A673 (cell line): ENCODE results near the gene C12orf56. TPM values are rescaled to one million over a fixed set of nuclear protein-coding genes. Genes with fewer than 3 reads are reported as not detected.

Source experiments
- BruUV-seq: library from RNA; stranded (reverse); fragments of 400-500 nt; replicated peaks from 2 replicates; lab custom pipeline; 2021; lab: Mats Ljungman, UMichigan
- CTCF ChIA-PET: fragments of 300-600 bp; sonication (Branson Sonifier 250); formaldehyde crosslinking; loops from one replicate; lab custom pipeline; 2022; ENCODE audit warnings: antibody characterized with exemption; lab: Charles Lee
- POLR2A ChIA-PET: fragments of 300-600 bp; sonication (Branson Sonifier 250); formaldehyde crosslinking; loops from one replicate; lab custom pipeline; 2022; ENCODE audit warnings: antibody characterized with exemption; ENCODE audit not compliant: low non-redundant PET; lab: Charles Lee
- DNase-seq: peaks from one replicate; pipeline ENCODE4 v3.0.0-alpha.2; 2015; ENCODE audit warnings: low spot score
- H3K27ac ChIP-seq: fragments of 200-600 bp; sonication (generic); 2 replicates; pipeline ENCODE4 v1.5.1; 2016; ENCODE audit warnings: mixed run types, low read depth, mild to moderate bottlenecking, mixed read lengths, antibody characterized with exemption, low read length; ENCODE audit not compliant: poor library complexity, severe bottlenecking
- H3K27me3 ChIP-seq: fragments of 200-600 bp; sonication (generic); replicated peaks from 2 replicates; pipeline ENCODE4 v1.6.1; 2017; ENCODE audit warnings: mixed run types, low read depth, mild to moderate bottlenecking, mixed read lengths, antibody characterized with exemption, low read length; ENCODE audit not compliant: insufficient read depth, poor library complexity
- H3K36me3 ChIP-seq: fragments of 200-600 bp; sonication (generic); 2 replicates; pipeline ENCODE4 v1.6.1; 2016; ENCODE audit warnings: mixed run types, mild to moderate bottlenecking, mixed read lengths, antibody characterized with exemption, low read length; ENCODE audit not compliant: insufficient read depth, poor library complexity, severe bottlenecking
- H3K4me1 ChIP-seq: fragments of 200-600 bp; sonication (generic); 2 replicates; pipeline ENCODE4 v1.6.1; 2017; ENCODE audit warnings: mixed run types, mild to moderate bottlenecking, mixed read lengths, antibody characterized with exemption, low read length; ENCODE audit not compliant: insufficient read depth, poor library complexity, severe bottlenecking
- H3K4me3 ChIP-seq: fragments of 200-600 bp; sonication (generic); 2 replicates; pipeline ENCODE4 v1.5.1; 2016; ENCODE audit warnings: low read depth, mixed run types, mild to moderate bottlenecking, mixed read lengths, low read length; ENCODE audit not compliant: poor library complexity, severe bottlenecking
- H3K9me3 ChIP-seq: fragments of 200-600 bp; sonication (generic); 2 replicates; pipeline ENCODE4 v1.6.1; 2016; ENCODE audit warnings: mixed run types, low read depth, mild to moderate bottlenecking, mixed read lengths, antibody characterized with exemption, low read length; ENCODE audit not compliant: poor library complexity, severe bottlenecking
- EZH2 ChIP-seq: fragments of 200-600 bp; sonication (generic); IDR thresholded peaks from 2 replicates; pipeline ENCODE4 v1.6.1; 2017; ENCODE audit warnings: borderline replicate concordance, low read depth, mild to moderate bottlenecking, mixed read lengths, antibody characterized with exemption, low read length; ENCODE audit not compliant: poor library complexity, severe bottlenecking
- intact Hi-C: fragments of 100-400 bp; cut with micrococcal nuclease; formaldehyde crosslinking; loops from one replicate; pipeline ENCODE4 v1.10.0; 2022; ENCODE audit not compliant: unreplicated experiment
- total RNA-seq: library from RNA; stranded (reverse); gene quantifications from 2 replicates; pipeline ENCODE4 v1.2.3, GENCODE V29; 2021
- TF ChIP-seq, protein P1 (sequence below): fragments of 300-800, 200-600 bp; sonication (generic); conservative IDR thresholded peaks from 2 replicates; pipeline ENCODE4 v1.5.1; 2017; ENCODE audit warnings: low read depth, mild to moderate bottlenecking, antibody characterized with exemption, low read length, moderate library complexity, mixed read lengths

C12orf56 gene
- total RNA-seq, 1 experiment from 2014 or later = not detected

- peak overlapping the region; percentile 80 for H3K27ac ChIP-seq
- peak; percentile 93 for DNase-seq
- BruUV-seq = no TSS peak
- TF ChIP-seq EZH2 = no peak
- TF ChIP-seq, protein P1, sequence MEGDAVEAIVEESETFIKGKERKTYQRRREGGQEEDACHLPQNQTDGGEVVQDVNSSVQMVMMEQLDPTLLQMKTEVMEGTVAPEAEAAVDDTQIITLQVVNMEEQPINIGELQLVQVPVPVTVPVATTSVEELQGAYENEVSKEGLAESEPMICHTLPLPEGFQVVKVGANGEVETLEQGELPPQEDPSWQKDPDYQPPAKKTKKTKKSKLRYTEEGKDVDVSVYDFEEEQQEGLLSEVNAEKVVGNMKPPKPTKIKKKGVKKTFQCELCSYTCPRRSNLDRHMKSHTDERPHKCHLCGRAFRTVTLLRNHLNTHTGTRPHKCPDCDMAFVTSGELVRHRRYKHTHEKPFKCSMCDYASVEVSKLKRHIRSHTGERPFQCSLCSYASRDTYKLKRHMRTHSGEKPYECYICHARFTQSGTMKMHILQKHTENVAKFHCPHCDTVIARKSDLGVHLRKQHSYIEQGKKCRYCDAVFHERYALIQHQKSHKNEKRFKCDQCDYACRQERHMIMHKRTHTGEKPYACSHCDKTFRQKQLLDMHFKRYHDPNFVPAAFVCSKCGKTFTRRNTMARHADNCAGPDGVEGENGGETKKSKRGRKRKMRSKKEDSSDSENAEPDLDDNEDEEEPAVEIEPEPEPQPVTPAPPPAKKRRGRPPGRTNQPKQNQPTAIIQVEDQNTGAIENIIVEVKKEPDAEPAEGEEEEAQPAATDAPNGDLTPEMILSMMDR = no peak
- CTCF ChIA-PET = interaction anchor here (1.1 kb wide), 1 partner anchor 382 kb away, joined by 5 read pairs; no protein-coding TSS in a partner anchor
- no peaks in the 10 kb centered on the region for H3K27me3 ChIP-seq
- POLR2A ChIA-PET = no interaction called here
- no peaks in the 10 kb centered on the region for H3K36me3 ChIP-seq
- H3K4me1 ChIP-seq = peaks cover 23% of the 10 kb centered on the region
- peak overlapping the region; percentile 71 for H3K4me3 ChIP-seq
- intact Hi-C loops = no loop called here
- H3K9me3 ChIP-seq = no peaks in the 10 kb centered on the region
Measured at GRCh38 chr12:64221651-64222008, 168.9 kb downstream of the C12orf56 start.

DNA sequence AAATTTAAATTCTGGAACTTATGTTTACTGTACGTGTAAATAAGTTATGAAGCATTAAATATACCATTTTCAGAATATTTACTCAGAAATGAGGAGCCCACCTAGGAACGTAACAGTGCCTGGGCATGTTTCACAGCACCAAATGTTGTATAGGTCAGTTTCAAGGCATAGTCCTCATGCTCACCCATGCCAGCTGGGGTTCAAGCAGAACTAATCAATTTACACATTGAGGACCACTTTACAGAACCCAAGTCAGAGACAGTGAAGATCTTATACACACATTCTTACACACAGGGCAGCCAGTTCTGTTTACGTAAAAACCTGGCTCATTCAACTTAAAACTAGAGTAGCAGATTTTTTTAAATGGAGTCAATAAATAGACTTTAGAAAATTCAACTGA lies 170.5 kb downstream of the C12orf56 start:
- BruUV-seq = no TSS peak
- Histone ChIP-seq H3K9me3 (no peaks in the 10 kb centered on the region), H3K4me3 (no peak overlapping the region), H3K27ac (no peak overlapping the region), H3K27me3 (no peaks in the 10 kb centered on the region), H3K36me3 (no peaks in the 10 kb centered on the region), H3K4me1 (peaks cover 23% of the 10 kb centered on the region)
- CTCF ChIA-PET = no interaction called here
- no peak for DNase-seq
- intact Hi-C loops = no loop called here
- TF ChIP-seq, protein P1 = no peak
- TF ChIP-seq EZH2 = no peak
- POLR2A ChIA-PET = no interaction called here

GRCh38 chr12:64219145-64219544 lies 171.4 kb downstream of the C12orf56 start:
- Histone ChIP-seq H3K4me1 (peaks cover 23% of the 10 kb centered on the region), H3K36me3 (no peaks in the 10 kb centered on the region), H3K9me3 (no peaks in the 10 kb centered on the region), H3K4me3 (no peak overlapping the region), H3K27ac (no peak overlapping the region), H3K27me3 (no peaks in the 10 kb centered on the region)
- ChIA-PET POLR2A (interaction anchor here (0.7 kb wide), 1 partner anchor 1345 kb away, joined by 3 read pairs; no protein-coding TSS in a partner anchor), CTCF (no interaction called here)
- intact Hi-C loops = no loop called here
- no peak for TF ChIP-seq EZH2
- TF ChIP-seq, protein P1 = no peak
- BruUV-seq = no TSS peak
- DNase-seq = no peak
